HPDE6-E6E7 (cell line): ENCODE results near the gene VCY.
"Not testable (repeated sequence)": the region's sequence is repeated elsewhere in the genome, so short reads cannot be mapped to it uniquely, and the experiment has no call there.

ENCODE experiments used
- DNase-seq: peaks from one replicate; pipeline ENCODE4 v3.0.0; 2011; ENCODE audit warnings: missing footprints; ENCODE audit errors: extremely low spot score

VCY gene

GRCh38 chrY:13986373-13986772 is at the start of gene VCY:
TSS of gene VCY (minus strand) at chrY:13986473. CDS start at chrY:13986440, 33 bp downstream.
- DNase-seq = not testable (repeated sequence)

- not testable (repeated sequence) for DNase-seq
These were observed 44.1 kb upstream of the VCY start for GRCh38 chrY:14030395-14030794.

DNA sequence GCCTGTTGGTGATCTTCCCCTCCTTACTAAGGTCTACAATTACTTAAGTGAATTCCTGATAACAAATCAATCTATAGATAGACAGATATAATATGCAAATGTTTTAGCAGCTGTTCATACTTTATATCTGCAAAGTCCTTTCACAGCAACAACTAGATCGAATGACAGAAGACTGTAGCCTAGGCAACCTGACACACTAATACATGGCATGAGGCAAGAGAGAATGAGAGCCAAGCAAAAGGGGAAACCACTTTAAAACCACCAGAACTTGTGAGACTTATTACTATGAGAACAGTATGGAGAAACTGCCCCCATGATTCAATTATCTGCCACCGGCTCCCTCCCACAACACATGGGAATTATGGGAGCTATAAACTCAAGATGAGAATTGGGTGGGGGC is 25.6 kb upstream of the VCY start:
- DNase-seq = not testable (repeated sequence)

DNA sequence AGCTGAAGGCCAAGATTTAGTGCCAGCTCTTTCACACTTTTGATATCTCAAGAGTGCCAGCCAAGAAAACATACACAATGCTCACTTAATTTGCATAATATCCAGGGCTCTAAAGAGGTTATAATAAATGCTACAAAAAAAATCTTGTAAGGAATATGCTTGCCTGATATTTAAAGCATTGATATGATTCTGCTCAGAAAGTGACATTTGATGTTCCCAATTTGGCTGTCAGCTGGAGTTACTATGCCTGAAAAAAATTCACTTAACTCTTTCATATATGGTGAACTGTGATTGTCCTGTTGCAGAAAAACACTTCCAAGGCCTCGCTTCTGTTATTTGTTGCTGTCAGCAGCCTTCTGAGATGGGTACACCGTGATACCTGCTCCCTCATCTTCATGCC is 43.9 kb downstream of the VCY start:
- DNase-seq = not testable (repeated sequence)
